Germinal center (tissue), 1 donor: Measurements from ENCODE around the gene CNBD2.
"Not testable (repeated sequence)": the region's sequence is repeated elsewhere in the genome, so short reads cannot be mapped to it uniquely, and the experiment has no call there.

Experiments used
- DNase-seq: peaks from one replicate; pipeline ENCODE4 v3.0.0; 2012; ENCODE audit warnings: mixed read lengths, low spot score

CNBD2 gene

DNA sequence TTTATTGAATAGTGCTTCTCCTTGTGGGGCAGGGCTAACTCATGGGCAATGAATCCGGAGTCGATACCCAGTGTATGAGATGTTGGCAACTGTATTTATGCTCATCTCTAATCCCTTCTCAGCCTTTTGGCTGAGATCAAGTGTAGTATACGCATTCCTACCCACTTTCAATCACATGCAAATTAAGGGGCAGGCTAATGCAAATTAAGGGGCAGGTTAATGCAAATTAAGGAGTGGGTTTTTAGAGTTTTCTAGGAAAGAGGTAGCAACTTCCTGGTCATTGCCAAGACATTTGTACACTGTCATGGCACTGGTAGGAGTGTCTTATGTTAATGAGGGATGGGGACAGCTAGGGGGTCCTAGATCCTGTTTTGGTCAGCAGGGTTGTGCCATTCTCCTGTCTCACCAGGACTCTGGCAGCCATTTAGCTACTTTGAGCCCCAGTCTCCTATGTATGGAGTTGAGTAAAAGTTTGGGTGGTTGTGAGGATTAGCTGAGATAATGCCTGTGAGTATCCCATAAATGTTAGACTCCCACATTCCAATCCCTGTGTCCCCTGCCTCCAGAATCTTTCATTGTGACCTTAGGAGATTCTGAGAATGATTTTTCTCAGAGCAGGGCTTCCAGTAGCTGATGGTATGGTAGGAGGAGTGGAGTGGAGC is at the start of gene CNBD2:
Gene CNBD2, plus strand, starts transcription at position 612 of the 662 bp plus-strand sequence. CDS start 173 bp downstream, outside the sequence.
- no peak for DNase-seq

DNA sequence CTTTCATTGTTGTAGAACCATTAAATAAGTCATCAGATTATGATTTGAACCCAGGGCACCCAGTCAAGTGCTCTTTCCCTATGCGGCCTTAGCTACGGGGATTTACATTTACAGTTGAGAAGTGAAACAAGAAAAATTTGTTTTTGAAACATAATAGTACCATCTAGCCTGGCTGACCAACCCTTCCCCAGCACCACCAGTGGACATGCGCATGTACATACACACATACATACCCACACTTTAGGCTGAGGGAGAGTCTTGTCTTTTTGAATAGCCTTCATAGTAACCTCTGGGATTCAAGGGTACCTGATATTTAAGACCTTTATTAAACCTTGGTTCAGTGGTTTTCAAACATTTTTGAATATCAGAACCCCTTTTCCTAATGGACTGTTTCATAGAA is 47.9 kb upstream of the CNBD2 start:
- no peak for DNase-seq

DNA sequence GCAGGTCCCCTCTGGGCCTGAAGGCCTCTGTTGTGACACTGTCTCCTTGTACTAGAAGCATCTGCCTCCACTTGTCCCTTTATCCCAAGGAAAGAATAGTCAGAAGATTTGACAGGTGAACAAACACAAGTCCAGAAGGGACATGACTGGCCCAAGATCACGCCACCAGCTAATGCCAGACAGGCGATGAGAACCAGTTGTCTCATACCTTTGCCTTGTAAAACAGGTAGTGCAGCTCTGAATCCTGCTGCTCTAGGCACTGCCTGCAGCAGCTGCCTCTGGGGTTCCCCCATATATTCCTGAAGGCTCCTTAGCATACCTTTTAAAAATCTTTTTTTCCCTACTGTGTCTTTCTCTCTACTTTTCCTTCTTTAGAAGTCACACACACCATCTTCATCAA is 39.1 kb upstream of the CNBD2 start:
- no peak for DNase-seq

DNA sequence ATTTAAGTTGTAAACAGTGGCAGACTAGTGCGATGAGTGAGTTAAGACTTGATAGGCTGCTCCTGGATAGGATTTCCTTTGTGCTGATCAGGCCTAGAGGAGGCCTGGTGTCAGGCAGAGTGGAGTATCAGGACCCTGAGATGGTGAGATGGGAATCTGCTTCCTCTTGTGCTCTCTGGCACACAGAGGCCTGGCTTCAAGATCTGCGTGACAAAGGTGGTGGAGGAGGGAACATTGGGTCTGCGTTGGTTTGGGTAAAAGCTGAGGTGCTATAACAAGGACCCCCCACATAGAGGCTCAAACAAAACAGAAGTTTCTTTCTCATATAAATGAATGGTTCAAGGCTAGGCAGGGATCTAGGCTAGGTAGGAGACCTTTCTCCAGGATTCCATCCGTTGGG is 34.3 kb upstream of the CNBD2 start:
- DNase-seq: no peak

DNA sequence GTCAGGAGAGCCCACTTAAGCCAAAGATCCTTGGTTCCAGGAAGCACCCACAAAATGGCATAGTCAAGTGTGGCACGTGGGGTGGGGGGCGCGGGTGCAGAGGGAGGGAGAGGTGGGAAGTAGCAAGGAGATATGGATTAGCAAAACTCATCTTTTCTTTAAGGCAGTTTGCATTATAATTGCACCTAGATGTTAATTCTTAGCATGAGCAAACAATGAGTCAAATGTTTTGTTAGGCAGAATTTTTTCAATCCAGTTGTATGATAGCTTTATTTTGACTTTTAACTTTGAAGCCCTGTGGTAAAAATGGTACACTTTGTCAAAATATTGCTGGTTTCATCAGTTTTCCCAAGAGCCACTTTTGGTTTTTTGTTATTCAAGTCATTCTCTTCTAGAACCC is 29.1 kb upstream of the CNBD2 start:
- no peak for DNase-seq

DNA sequence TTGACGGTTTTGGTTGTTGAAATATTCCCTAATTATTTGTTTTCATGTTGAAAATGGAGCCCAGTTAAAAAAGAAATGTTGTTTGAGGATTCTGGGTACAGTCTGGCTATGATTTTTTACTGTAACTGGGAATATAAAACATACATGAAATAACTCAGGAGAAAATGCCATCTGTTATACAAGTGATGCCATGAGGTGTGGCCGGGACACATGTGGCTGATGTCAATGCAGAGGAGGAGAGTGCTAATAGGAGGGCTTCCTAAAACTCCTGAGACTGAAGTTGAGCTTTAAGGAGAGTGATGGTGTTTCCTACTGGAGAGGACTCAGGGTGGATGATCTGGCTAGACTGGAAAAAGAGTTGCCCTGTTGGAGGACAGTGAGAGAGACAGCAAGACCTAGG is 26.8 kb upstream of the CNBD2 start:
- no peak for DNase-seq

DNA sequence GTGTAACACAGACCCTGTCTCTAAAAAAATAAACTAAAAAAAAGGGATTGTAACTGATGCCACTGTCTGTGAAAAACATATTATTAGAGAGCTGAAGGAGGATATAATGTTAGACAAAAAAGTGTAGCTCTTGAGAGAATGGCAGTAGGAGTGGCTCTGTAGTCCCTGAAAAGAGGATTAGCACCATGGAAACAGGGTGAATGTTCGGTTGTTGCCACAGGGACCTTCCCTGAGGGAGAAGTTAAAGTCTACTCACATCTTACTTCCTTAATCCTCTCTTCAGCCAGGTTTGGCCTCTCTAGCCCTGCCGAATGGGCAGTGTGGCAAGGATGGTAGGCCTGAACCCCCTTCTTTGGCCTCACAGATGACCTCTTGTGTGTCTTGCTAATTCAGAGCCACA is 26.1 kb upstream of the CNBD2 start:
- DNase-seq: no peak

DNA sequence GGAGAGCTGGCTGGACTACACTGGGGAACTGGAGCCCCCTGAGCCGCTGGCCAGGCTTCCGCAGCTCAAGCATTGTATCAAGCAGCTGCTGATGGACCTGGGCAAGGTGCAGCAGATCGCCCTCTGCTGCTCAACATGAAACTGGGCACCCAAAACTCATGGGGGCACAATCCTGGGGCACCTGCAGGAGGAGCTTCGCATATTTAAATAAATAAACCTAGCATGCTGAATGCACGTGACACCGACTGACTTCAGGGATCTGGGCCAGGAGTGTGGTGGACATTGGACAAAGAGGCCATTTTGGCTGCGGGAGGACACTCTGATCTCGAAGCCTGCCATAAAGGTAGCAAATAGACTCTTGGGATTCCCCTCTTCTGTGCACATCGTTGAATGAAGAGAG is 20.9 kb upstream of the CNBD2 start:
- peak; percentile 57 for DNase-seq

DNA sequence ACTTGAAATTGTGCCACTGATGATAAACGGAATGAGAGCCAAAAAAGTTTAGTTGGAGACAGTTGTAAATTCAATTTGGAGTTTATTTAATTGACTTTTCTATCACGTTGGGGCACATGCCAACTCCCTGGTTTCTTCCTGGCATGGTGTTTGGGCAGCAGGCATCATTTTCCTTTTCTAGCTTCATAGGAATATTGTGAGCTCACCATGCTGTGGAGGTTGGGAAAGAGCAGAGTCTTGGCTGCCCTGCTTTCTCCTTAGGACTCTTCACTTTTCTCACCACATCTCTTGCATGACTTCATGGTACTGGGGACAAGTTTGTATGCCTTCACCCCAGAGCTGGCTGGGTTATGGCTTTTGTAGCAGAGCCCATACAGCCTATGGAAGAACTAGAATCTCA is 20.5 kb upstream of the CNBD2 start:
- no peak for DNase-seq

DNA sequence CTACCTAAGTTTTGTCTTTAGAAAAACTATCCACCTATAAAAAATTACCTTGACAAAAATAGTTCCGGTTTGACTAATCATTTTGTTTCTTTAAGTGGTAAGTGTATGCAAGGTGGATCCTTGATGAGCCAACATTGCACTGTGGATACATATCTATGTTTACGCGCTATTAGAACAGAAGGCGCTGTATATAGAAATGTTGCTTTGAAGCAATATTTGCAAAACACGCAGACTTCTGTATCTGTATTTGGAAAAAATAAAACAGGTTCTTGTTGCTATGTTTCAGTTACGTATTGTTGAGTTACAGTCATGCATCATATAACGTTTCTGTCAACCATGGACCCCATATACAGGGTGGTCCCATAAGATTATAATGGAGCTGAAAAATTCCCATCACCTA is 18.3 kb upstream of the CNBD2 start:
- no peak for DNase-seq

DNA sequence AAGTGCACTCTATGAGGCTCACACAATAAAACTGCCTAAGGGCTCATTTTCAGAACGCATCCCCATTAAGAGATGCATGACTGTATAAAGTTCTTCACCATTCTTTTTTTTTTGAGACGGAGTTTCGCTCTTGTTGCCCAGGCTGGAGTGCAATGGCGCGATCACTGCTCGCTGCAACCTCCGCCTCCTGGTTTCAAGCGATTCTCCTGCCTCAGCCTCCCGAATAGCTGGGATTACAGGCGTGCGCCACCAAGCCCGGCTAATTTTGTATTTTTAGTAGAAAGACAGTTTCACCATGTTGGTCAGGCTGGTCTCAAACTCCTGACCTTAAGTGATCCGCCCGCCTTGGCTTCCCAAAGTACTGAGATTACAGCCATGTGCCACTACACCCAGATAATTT is 16.3 kb upstream of the CNBD2 start:
- DNase-seq: not testable (repeated sequence)

DNA sequence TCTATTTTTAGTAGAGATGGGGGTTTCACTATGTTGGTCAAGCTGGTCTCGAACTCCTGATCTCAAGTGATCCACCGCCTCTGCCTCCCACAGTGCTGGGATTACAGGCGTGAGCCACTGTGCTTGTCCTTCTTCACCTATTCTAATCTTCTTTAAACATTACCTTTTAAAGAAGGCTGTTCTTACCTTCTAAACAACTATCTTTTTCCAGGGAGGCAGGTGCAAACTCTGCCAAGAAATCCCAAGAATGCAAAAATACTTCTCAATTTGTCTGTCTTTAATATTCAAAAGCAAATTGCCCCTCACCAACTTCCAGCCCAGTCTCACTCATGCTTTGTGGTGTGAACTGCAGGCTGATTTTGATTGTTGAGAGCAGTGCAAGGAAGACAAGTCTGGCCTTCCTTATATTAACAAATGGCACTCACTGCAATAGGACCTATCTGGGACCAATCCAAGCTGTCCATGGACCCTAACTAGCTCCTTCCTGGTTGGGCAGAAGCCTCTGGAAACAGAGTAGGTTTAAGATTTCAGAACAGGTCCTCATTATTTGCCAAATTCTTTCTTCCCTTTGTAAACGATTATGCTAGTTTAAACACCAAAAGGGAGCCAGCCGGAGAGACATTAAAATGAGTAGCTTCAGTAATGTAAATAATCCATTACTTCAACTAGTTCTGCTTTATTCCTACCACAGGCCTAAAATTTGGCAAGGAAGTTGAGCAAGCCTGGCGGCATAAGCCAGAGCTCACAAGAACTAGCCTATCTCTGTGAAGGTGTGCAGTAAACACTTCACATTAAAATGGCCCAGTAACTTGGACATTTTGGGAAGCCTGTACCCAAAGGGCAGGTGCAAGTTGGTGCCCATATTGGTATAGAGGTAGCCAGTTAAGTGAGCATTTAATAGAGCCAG is 15.7 kb upstream of the CNBD2 start:
- DNase-seq: no peak

DNA sequence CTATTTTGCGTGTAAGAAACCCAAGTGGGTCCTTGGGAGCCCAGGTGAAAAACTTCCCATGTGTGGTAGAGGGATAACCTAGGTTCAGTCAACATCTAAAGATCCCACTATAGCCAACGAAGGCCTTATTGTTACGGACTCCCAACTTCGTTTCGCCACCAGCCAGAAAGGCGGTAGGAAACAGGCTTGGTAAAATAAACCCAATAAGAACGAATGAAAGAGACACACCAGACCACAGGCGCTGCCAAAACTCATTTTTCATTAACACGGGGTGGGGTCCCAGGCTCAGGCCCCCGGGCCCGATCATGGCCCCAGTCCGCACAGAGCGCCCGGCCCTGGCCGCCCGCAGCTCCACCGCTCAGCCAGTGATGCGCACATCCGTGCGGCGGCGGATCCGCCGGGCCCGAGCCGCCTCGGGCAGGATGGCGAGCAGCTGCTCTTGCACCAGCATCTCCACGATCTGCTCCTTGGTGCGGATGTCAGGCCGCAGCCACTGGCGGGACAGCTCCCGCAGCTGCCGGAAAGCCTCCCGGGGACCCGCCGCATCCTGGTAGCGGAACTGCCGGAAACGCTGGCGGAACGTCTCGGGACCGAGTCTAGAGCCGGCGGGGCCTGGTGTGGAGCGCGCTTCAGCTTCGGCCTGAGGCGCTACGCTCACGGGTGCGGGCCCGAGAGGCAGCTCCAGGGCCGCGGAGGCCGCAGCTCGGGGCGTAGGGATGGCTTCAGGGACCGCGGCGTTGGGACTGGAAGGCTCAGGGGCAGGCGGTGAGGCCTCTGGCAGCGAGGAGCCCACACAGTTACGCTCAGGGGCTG is 14.8 kb upstream of the CNBD2 start:
- DNase-seq: peak; percentile 66

DNA sequence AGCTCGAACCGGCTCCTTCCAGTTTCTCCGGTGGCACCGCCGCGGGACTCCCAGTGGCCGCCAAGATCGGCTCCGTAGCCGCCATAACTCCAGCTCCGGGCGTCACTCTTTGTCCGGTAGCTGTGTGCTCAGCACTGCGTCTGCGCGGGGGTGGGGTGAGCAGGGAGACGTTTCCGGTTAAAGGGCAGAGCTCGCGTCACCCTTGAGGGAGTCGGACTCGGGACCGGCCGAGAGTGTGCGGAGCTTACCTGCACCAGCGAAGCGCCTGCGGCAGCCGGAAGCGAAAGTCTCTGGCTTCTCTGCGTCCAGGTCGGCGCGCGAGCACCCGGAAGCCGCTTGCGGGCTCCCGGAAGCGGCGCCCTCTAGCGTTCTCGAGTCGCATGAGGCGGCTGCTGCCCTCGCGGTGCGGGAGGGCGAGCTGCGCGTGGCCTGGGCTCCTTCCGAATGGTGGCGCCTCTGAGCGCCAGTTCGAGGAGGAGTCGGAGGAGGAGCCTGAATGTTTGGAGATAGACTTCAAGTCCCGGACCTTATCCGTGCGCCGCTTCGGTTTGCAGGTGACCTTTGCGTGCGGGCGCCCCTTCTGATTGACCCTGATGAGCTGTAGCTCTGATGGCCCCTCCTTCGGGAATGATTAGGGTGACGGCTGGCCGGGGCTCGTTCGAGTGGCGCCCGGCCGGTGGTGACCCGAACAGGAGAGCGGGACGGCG is 14.0 kb upstream of the CNBD2 start, which contains the start of gene SCAND1:
Gene SCAND1, minus strand, starts transcription at position 303 of the 707 bp plus-strand sequence. Its CDS starts 218 bp downstream, at position 85.
- DNase-seq: peak; percentile 95

DNA sequence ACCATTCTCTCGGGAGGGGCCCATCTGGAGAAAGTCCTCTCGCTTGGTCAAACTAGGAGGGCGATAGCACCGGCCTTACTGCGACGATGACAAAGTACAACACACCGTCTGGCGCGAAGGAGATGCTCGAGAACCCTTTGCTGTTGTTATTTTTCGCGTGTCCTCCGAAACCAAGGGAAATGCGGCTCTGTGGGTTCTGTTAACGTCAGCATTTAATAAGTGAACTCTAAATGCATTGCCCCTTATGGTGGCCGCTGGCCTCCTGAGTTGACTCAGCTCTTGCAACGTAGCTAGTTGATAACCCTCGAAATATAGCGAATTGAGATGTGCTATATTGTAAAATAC is 13.5 kb upstream of the CNBD2 start:
- DNase-seq: no peak

DNA sequence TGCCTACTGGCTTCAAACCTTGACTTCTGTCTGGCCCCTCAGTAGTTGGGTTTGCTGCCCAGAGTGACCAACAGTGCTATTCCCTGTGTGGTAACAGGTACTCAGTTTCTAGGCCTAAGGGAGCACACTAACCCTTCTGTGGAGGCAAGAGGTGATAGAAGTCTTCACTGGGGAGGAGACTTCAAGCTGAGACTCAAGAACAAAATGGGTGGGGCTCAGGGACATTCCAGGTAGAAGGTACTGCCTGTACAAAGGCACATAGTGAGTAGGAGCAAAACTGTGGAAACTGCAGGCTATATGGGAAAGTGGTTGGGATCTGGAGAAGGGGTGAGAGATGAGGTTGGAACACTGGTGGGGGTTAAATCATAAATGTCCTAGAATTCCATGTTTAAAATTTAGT is 11.8 kb upstream of the CNBD2 start:
- DNase-seq: no peak

DNA sequence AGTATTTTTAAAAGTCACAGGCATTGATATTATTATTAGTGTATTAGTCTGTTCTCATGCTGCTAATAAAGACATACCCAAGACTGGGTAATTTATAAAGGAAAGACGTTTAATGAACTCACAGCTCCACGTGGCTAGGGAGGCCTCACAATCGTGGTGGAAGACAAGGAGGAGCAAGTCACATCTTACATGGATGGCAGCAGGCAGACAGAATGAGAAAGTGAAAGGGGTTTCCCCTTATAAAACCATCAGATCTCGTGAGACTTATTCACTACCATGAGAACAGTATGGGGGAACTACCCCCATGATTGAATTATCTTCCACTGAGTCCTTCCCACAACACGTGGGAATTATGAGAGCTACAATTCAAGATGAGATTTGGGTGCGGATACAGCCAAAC is 9.1 kb upstream of the CNBD2 start:
- DNase-seq: not testable (repeated sequence)

DNA sequence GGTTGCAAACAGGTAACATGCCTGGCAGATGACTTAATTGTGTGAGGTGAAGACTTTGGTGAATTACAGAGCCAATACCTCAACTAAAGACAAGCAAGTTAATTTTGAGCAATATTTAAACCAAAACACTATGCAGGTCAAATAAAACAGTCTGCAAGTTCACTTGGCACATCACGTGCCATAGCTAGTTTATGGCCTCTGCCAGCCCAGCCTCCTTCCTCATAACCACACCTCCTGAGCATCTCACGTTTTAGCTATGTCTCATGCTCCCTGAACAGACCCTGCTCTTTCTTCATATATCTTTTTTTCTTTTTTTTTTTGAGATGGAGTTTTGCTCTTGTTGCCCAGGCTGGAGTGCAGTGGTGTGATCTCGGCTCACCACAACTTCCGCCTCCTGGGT is 4.5 kb upstream of the CNBD2 start:
- DNase-seq: no peak

DNA sequence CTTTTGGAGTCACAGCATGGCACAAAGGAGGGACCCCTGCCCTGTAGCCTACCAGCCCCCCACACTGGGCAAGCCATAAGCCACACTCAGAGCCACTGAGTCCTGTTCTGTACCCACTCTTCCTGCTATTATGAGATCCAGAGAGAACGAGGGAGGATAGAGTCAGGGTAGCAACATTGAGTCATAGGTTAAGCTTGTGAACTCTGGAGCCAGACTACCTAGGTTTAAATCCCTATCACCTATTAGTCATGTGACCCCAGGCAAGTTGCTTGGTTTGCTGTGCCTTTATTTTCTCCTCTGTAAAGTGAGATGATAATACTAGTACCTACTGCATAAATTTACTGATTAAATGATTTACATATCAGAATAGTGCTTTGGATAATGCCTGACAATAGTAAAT is 540 bp downstream of the CNBD2 start:
- no peak for DNase-seq

DNA sequence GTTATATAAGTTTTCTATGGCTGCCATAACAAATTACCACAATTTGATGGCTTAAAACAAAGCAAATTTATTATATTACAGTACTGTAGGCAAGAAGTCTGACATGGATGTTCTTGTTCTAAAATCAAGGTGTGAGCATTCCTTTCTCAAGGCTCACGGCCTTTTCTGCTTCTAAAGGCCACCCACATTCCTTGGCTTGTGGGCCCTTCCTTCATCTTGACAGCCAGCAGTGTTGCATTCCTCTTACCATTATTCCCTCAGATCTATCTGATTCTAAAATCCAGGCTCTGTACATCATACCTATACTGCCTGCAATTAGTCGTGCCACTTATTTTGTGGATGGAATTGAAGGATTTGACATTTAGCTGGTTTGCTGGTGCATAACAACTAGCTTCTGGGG is 3.6 kb downstream of the CNBD2 start:
- no peak for DNase-seq

DNA sequence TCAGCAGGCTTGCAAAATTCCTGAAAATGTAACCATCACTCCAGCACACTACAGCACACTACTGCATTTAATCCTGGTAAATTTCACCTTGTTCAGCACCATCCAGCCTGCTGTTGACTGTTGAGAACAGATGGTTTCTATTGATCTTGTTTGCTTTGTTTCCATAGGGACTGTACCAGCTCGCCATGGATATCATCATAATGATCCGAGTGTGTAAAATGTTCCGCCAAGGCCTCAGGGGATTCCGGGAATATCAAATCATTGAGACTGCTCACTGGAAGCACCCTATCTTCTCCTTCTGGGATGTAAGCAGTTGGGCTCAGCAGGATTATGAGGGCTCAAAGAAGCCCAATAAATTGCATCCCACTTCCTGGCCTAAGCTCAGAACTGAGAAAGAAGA is 4.1 kb downstream of the CNBD2 start:
- DNase-seq: no peak

DNA sequence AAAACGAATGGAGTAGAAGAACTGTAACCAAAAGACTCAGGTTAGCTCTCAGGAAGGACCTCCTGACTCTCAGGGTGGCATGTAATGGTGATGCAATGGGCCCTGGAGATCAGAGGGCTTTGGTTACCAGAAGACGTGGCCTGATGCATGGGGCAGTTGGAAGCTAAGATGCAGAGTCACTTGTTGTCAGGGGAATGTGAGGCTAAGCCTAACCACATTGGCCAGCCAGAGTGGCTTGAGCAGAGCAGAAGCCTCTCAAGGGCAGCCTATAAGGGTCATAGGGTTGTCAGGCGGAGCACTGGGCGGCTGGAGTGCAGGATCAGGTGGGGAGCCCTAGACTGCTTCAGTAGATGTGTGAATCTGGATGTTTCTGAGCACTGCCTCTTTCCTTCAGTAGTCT is 5.9 kb downstream of the CNBD2 start:
- DNase-seq: no peak
